DMS114 treated with DMSO at 0.1 percent for 48 hours (cell line): ENCODE measurements around the gene ADRA2A.

Experiments used
- DNase-seq: peaks from one replicate; lab custom pipeline; 2025; ENCODE audit not compliant: unreplicated experiment; lab: John Stamatoyannopoulos, UW

ADRA2A gene

DNA sequence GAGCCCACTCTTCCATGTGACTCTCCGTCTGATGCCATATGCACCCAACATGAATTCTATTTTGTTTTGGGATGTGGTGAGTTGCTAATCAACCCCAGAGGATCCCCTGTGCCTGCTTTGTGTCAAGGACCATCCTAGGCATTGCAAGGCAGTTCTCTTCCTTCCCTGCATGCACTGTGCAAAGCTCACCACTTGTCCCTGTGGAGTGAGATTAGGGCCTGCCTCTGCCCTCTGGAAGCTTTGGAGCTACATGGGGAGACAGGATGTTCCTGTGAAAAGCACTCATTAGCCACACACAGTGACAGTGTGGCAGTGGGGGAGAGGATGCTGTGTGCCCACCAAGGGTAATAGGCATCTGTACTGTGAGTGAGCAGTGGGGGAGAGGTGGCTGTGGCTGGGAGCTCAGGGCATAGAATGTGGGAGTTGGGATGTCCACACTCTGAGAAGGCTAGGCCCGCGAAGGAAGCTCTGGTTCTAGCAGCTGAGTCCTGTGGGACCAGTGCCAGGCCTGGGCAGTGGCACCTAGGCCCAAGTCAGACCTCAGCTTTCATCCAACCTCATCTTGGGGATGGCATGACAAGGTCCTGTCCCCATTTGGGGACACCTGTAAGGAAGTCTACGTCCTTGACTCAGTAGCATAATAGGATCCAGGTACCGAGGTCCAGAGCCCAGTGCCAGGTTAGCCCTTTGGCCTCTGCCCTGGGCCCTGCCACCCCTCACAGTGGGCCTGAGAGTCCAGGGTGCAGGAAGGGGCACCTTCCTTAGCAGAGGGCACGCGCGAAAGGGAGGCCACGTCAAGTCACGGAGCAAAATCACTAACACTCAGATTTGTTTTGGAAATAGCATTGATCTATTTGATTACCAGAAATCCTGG lies 6.6 kb downstream of the ADRA2A start:
- no peak for DNase-seq

DNA sequence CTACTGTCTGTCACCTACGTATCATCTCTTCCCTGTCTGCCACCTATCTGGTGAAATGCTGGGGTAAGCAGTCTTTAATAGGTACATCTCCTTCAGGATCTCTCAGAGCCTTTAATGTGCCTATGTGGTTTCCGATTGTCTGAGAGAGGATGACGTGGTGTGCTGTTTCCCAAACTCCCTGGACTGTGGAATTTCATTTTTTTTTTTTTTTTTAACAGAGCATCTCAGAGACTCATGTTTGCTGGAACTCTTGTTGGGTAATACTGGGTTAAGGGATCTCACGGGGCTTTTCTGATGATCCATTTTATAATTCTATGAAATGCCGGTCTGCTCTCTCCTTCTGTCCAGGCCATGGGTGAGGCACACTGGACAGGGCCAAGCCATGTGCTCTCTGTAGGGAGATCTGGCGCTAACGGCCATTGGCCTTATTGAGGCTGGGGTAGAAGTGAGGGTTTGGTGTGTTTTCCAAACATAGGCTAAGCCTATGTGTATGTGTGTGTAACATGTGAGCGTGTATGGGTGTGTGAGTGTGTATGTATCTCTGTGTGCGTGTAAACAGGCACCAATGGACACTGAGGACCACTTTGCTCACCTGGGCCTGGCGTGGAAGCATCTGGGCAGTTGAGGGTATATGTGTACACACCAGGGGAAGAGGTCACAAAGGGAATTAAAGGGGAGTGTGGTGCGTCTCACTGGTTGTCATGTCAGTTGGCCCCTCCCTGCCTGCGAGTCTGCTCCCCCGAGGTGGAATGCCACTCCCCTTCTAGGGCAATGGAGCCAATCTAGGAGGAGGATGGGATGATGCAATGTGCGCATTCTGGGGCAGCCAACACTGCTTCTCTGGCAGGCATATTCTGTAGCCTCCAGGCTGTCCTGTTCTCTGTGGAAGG lies 7.8 kb downstream of the ADRA2A start:
- DNase-seq = no peak

DNA sequence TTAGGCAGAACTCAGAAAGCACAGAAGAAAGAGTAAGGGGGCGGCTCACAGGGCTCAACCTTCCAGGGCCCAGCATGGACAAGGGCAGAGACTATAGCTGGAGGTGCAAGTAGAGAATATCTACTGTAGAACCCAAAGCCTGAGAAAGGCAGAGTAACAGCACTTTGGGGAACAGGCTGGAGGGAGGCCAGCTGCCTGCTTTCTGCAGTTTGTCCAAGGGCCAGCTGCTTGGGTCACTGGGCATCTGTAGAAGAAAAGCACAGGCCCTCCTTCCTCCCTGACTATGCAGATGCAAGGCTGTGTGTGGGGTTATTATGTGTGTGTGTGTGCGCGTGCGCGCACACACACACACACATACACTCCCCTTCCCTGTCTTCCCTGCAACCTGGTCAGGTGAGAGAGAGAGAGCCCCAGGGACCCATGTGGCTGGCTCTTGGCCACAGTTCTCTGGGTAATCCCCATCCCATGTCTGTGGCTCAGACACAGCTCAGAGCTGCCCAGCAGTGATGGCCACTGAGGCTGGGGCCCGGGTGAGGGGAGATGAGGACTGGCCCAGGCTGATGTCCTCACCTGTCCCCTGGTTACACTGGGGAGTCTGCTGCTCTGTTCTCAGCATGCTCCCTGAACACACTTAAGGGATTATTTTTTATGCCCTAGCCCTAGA lies 9.0 kb downstream of the ADRA2A start:
- DNase-seq = no peak

- DNase-seq = no peak
Measured at GRCh38 chr10:111086574-111086973, 9.7 kb downstream of the ADRA2A start.

GRCh38 chr10:111087331-111087756 lies 10.5 kb downstream of the ADRA2A start:
- DNase-seq = no peak

DNA sequence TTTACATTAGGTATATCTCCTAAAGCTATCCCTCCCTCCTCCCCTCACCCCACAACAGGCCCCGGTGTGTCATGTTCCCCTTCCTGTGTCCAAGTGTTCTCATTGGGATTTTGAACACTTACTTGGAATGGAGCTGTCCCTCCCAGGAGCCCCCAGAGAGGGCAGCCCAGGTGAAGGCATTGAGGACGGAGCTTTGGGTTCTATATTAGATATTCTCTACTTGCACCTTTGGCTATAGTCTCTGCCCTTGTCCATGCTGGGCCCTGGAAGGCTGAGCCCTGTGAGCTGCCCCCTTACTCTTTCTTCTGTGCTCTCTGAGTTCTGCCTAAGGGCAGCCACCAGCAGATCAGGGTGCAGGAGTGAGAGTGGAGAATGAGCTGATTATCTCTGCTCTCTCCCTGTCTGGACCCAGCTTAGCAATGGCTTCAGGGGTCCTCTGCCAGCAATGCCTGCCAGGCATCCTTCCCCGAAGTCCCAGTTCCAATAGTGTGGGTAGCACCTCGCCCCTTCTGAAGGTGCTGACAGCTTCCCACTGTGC lies 11.2 kb downstream of the ADRA2A start:
- no peak for DNase-seq

DNA sequence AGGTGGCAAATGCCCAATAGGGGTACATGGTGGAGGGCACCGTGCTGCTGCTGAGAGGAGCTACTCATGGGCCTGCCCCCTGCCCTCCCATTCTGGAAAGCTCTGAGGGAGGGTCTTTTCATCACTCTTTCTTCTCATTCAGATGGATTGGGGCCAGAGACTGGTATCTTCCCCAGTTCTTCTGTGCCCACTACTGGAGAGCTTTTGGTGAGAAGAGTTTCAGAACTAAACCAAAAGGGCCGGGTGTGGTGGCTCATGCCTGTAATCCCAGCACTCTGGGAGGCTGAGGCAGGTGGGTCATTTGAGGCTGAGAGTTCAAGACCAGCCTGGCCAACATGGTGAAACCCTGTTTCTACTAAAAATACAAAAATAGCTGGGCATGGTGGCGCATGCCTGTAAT lies 12.5 kb downstream of the ADRA2A start:
- no peak for DNase-seq

GRCh38 chr10:111091833-111092232 lies 15.0 kb downstream of the ADRA2A start:
- DNase-seq = no peak

- no peak for DNase-seq
Measured at GRCh38 chr10:111093741-111094380, 17.0 kb downstream of the ADRA2A start.

- no peak for DNase-seq
Measured at GRCh38 chr10:111098679-111099437, 22.0 kb downstream of the ADRA2A start.

DNA sequence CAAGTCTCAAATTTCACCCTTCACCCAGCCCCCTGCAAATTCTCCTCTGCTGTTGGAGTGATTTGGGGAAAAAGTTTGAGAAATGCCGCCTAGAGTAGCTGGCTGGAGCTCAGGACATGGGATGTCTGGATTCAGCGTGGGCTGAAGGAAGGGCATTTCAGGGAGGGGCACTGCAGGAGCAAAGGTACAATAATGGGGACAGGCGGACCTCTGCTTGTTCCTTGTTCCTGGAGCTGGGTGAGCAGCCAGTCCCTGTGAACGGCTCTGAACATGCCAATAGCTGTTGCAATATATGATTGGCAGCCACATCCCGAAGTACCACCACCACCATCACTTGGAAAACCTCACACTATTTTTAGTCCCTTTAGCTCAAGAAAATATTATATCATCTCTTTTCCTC lies 23.4 kb downstream of the ADRA2A start:
- DNase-seq = no peak

- DNase-seq = no peak
Measured at GRCh38 chr10:111101796-111102195, 25.0 kb downstream of the ADRA2A start.

DNA sequence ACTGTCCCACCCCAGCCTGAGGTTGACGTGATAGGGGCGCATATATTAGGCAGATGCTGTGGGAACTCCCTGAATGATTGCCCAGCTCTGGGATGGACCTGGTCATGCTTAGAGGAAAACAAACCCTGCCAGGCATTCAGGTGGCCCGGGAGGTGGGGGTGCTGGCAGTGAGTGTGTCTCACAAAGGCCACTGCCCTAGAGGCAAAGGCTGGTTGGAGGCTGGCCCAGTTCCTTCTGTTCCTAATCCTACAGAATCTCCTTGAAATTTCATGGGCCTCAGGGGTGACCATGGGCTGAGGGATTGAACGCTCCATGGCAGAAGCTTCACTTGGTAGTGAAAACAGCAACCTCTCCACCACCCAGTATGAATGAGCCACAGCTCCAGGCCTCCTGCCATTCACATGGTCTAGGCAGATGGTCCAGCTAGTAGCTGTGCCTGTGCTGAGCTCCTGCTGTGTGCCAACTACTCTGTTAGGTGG lies 25.6 kb downstream of the ADRA2A start:
- DNase-seq = no peak

- no peak for DNase-seq
Measured at GRCh38 chr10:111103196-111103840, 26.5 kb downstream of the ADRA2A start.

DNA sequence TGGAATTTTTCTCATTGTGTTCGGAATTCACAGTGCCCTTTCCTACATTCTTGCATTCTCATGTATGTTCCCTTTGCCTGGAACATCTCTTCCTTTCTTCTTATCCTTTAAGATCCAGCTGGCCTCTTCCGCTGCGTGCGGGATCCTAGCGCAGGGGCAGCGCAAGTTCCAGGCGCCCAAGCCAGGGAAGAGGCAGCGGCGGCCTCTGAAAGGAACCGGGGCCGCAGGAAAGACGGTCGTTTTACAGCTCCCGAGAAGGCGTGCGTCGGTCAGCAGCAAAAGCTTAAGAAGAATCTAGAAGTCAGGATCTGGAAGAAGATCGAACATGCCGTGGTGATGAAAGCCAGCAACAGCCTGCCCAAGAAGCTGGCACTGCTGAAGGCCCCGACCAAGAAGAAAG lies 28.0 kb downstream of the ADRA2A start:
- no peak for DNase-seq

DNA sequence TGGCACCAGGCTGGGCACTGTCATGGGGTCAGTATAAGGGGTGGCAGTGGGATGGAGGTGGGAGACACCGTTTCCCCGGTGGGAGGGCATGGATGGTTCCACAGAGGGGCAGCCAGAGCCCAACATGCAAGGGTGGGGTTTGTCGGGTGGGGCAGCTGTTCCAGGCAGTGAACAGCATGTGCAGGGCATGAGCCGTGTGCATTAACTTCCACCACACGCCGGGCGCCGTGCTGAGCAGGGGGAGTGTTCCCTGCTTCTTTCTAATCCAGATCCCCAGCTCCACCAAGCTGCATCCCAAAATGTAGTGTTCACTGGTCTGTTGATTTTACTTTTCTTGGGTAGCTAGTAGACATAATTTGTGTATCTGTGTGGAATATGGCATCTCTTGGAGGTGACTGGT lies 29.3 kb downstream of the ADRA2A start:
- DNase-seq = no peak

DNA sequence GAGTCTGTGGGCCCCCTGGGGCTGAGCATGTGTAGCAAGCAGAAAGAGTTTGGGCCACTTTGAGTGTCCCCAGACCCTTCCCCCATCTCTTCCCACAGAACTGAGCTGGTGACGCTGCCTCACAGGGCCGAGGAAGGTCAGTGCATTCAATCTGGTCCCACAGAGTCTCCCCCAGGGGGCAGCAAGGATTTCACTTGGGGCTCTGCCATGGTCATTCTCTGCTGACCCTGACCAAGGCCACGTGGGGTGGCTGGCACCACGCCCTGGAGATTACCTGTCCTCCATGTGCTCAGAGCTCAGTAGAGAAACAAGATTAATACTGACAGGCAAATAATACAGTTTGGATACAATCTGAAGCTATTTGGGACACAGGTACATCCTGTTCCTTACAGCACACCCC lies 30.2 kb downstream of the ADRA2A start:
- DNase-seq = no peak

GRCh38 chr10:111107846-111108245 lies 31.0 kb downstream of the ADRA2A start:
- DNase-seq = no peak

DNA sequence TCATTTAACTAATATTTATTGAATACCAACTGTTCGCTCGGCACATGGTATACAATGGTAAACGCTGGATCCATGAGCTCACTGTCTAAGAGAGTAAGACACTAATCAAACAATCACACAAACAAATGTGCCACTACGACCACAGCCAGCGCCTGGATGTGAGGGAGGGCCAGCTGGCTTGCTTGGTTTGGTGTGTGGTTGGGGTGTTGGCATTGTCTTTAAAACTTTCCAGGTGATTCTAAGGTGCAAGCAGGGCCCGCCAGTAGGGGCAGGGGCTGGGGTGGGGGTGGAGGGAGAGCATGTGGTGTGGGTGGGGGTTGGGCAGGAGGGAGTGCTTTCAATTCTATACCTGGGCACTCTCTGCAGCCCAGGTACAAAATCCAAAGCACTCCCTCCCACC lies 31.6 kb downstream of the ADRA2A start:
- DNase-seq = no peak
